WTC11 (cell line): ENCODE measurements around the gene STON1. TPM values are rescaled to one million over a fixed set of nuclear protein-coding genes. Genes with fewer than 3 reads are reported as not detected.

Experiments used
- ATAC-seq: fragments of 200-7000 bp; cut with Tn5 transposase; 2 replicates; pipeline ENCODE4 v1.10.0; 2021; ENCODE audit warnings: mild to moderate bottlenecking, moderate library complexity
- CTCF ChIA-PET: fragments of 300-600 bp; sonication (Branson Sonifier 250); formaldehyde crosslinking; loops from one replicate; lab custom pipeline; 2021; ENCODE audit warnings: antibody characterized with exemption; lab: Charles Lee
- POLR2A ChIA-PET: fragments of 350-600 bp; sonication (Branson Sonifier 250); formaldehyde crosslinking; loops from one replicate; lab custom pipeline; 2021; ENCODE audit warnings: antibody characterized with exemption; lab: Charles Lee
- DNase-seq: peaks from one replicate; pipeline ENCODE4 v3.0.0; 2021; ENCODE audit warnings: low spot score
- H3K27ac Mint-ChIP-seq: 2 replicates; pipeline ENCODE4 v1.8.0; 2021; ENCODE audit warnings: mixed read lengths
- H3K27me3 Mint-ChIP-seq: 2 replicates; pipeline ENCODE4 v1.8.0; 2021; ENCODE audit warnings: low read depth, mild to moderate bottlenecking, moderate library complexity, mixed read lengths
- H3K36me3 Mint-ChIP-seq: 2 replicates; pipeline ENCODE4 v1.8.0; 2021; ENCODE audit warnings: mixed read lengths
- H3K4me1 Mint-ChIP-seq: 2 replicates; pipeline ENCODE4 v1.8.0; 2022; ENCODE audit warnings: mixed read lengths
- H3K4me3 Mint-ChIP-seq: 2 replicates; pipeline ENCODE4 v1.8.0; 2021; ENCODE audit warnings: mild to moderate bottlenecking, moderate library complexity, mixed read lengths
- H3K9me3 Mint-ChIP-seq: 2 replicates; pipeline ENCODE4 v1.8.0; 2021; ENCODE audit warnings: mixed read lengths
- CBFB ChIP-seq: sonication (generic); formaldehyde crosslinking; IDR thresholded peaks from 2 replicates; pipeline ENCODE4 v1.8.1; 2022; ENCODE audit warnings: mild to moderate bottlenecking, low read depth, missing genetic modification reagents
- CTCF ChIP-seq: fragments of 200-600 bp; IDR thresholded peaks from 2 replicates; pipeline ENCODE4 v1.8.0; 2022; ENCODE audit warnings: antibody characterized with exemption
- FOXJ3 ChIP-seq: sonication (generic); formaldehyde crosslinking; IDR thresholded peaks from 2 replicates; pipeline ENCODE4 v1.9.0; 2021; ENCODE audit warnings: missing genetic modification reagents, mild to moderate bottlenecking, borderline replicate concordance
- FOXK1 ChIP-seq: sonication (generic); formaldehyde crosslinking; IDR thresholded peaks from 2 replicates; pipeline ENCODE4 v1.8.0; 2022; ENCODE audit warnings: mild to moderate bottlenecking, moderate library complexity, missing genetic modification reagents
- FOXP4 ChIP-seq: sonication (generic); formaldehyde crosslinking; IDR thresholded peaks from 2 replicates; pipeline ENCODE4 v1.8.0; 2022; ENCODE audit warnings: mild to moderate bottlenecking, missing genetic modification reagents
- KAT7 ChIP-seq: sonication (generic); formaldehyde crosslinking; IDR thresholded peaks from 2 replicates; pipeline ENCODE4 v1.8.1; 2023; ENCODE audit warnings: missing genetic modification reagents, mild to moderate bottlenecking, borderline replicate concordance
- MLX ChIP-seq: sonication (generic); formaldehyde crosslinking; IDR thresholded peaks from 2 replicates; pipeline ENCODE4 v1.8.1; 2023; ENCODE audit warnings: mild to moderate bottlenecking, missing genetic modification reagents, moderate library complexity
- MXD4 ChIP-seq: fragments of 250-450 bp; sonication (Bioruptor Pico); IDR thresholded peaks from 2 replicates; pipeline ENCODE4 v1.8.0; 2021; ENCODE audit warnings: mild to moderate bottlenecking, moderate library complexity, borderline replicate concordance
- MYBL2 ChIP-seq: sonication (generic); formaldehyde crosslinking; IDR thresholded peaks from 2 replicates; pipeline ENCODE4 v1.8.1; 2023; ENCODE audit warnings: mild to moderate bottlenecking, moderate library complexity, missing genetic modification reagents
- NFATC4 ChIP-seq: fragments of 250-450 bp; sonication (Bioruptor Pico); IDR thresholded peaks from 2 replicates; pipeline ENCODE4 v1.9.0; 2021; ENCODE audit warnings: mild to moderate bottlenecking
- NR1H2 ChIP-seq: sonication (generic); formaldehyde crosslinking; IDR thresholded peaks from 2 replicates; pipeline ENCODE4 v1.9.0; 2021; ENCODE audit warnings: mild to moderate bottlenecking, moderate library complexity, missing genetic modification reagents
- PREB ChIP-seq: sonication (generic); formaldehyde crosslinking; IDR thresholded peaks from 2 replicates; pipeline ENCODE4 v1.8.1; 2022; ENCODE audit warnings: mild to moderate bottlenecking, missing genetic modification reagents, moderate library complexity, borderline replicate concordance
- PRRX2 ChIP-seq: fragments of 250-450 bp; sonication (Bioruptor Pico); IDR thresholded peaks from 2 replicates; pipeline ENCODE4 v1.8.0; 2021; ENCODE audit warnings: mild to moderate bottlenecking
- ZNF121 ChIP-seq: sonication (generic); formaldehyde crosslinking; IDR thresholded peaks from 2 replicates; pipeline ENCODE4 v1.8.0; 2023; ENCODE audit warnings: missing genetic modification reagents
- ZNF532 ChIP-seq: fragments of 250-450 bp; sonication (Bioruptor Pico); IDR thresholded peaks from 2 replicates; pipeline ENCODE4 v1.9.0; 2021; ENCODE audit warnings: mild to moderate bottlenecking, borderline replicate concordance
- total RNA-seq: library from RNA; stranded (reverse); gene quantifications from 3 replicates; pipeline ENCODE4 v1.2.3, GENCODE V29; 2021

Gene STON1
- total RNA-seq, 1 experiment from 2014 or later, result 11.0 TPM

GRCh38 chr2:48504647-48505327 lies 25.2 kb upstream of the STON1 start (continued):
- TF ChIP-seq ZNF532, result no peak
- TF ChIP-seq PREB (CRISPR knock-in tag), result no peak
- no peak for TF ChIP-seq MYBL2 (CRISPR knock-in tag)
- TF ChIP-seq CBFB (CRISPR knock-in tag), result no peak
- no peak for TF ChIP-seq CTCF

GRCh38 chr2:48507111-48507510 lies 22.8 kb upstream of the STON1 start:
- H3K36me3 Mint-ChIP-seq, result peaks cover 23% of the 10 kb centered on the region
- CTCF ChIA-PET, result no interaction called here

GRCh38 chr2:48508461-48509124 lies 21.4 kb upstream of the STON1 start:
- CTCF ChIA-PET, result interaction anchor here (0.7 to 2.5 kb wide), 2 partner anchors 20 to 80 kb away, joined by 3 to 8 read pairs; no protein-coding TSS in a partner anchor
- DNase-seq, result no peak
- H3K9me3 Mint-ChIP-seq, result no peaks in the 10 kb centered on the region
- POLR2A ChIA-PET, result interaction anchor here (0.5 to 1.4 kb wide), 2 partner anchors 17 to 23 kb away, joined by 3 read pairs; no protein-coding TSS in a partner anchor
- peak; percentile 84 for ATAC-seq
- peak overlapping the region; percentile 49 for H3K4me3 Mint-ChIP-seq
- H3K4me1 Mint-ChIP-seq, result peaks cover 54% of the 10 kb centered on the region
- no peaks in the 10 kb centered on the region for H3K27me3 Mint-ChIP-seq
- peaks cover 31% of the 10 kb centered on the region for H3K36me3 Mint-ChIP-seq
- peak overlapping the region; percentile 98 for H3K27ac Mint-ChIP-seq
- TF ChIP-seq ZNF121 (CRISPR knock-in tag) (peak; percentile 65), MXD4 (CRISPR knock-in tag) (no peak), ZNF532 (0 out of 2 replicates have a peak, but pooled peaks have one; percentile 22), NR1H2 (no peak), FOXK1 (0 out of 2 replicates have a peak, but pooled peaks have one; percentile 18), NFATC4 (CRISPR knock-in tag) (no peak), KAT7 (no peak), PRRX2 (no peak), MYBL2 (CRISPR knock-in tag) (no peak), FOXJ3 (CRISPR knock-in tag) (no peak), FOXP4 (CRISPR knock-in tag) (0 out of 2 replicates have a peak, but pooled peaks have one; percentile 57)

More at GRCh38 chr2:48507111-48507510, 22.8 kb upstream of the STON1 start:
- TF ChIP-seq MLX (CRISPR knock-in tag) (no peak), PRRX2 (no peak)
- no peaks in the 10 kb centered on the region for H3K9me3 Mint-ChIP-seq
- peak overlapping the region; percentile 93 for H3K27ac Mint-ChIP-seq
- H3K4me1 Mint-ChIP-seq, result peaks cover 44% of the 10 kb centered on the region
- DNase-seq (no peak), ATAC-seq (no peak)
- H3K27me3 Mint-ChIP-seq, result no peaks in the 10 kb centered on the region
- POLR2A ChIA-PET, result no interaction called here
- H3K4me3 Mint-ChIP-seq, result no peak overlapping the region
